SK-N-SH (cell line): ENCODE results near the gene IQGAP1. TPM values are rescaled to one million over a fixed set of nuclear protein-coding genes. Genes with fewer than 3 reads are reported as not detected.

Source experiments
- CTCF ChIA-PET: fragments of 300-600, 350-600 bp; formaldehyde crosslinking; extraction: SDS; loops from one replicate; lab custom pipeline; 2021; lab: Yijun Ruan, JAX
- POLR2A ChIA-PET: fragments of 350-600 bp; sonication (Branson Sonifier 250); formaldehyde crosslinking; extraction: SDS; loops from one replicate; lab custom pipeline; 2020; ENCODE audit warnings: antibody characterized with exemption, inconsistent platforms; lab: Yijun Ruan, JAX
- DNase-seq: peaks from one replicate; pipeline ENCODE4 v3.0.0; 2012
- H2AFZ ChIP-seq: fragments of 200-600 bp; sonication (generic); 2 replicates; pipeline ENCODE4 v1.8.1; 2016; ENCODE audit warnings: antibody characterized with exemption, mild to moderate bottlenecking, low read depth
- H3F3A ChIP-seq: fragments of 200-600 bp; sonication (generic); replicated peaks from 2 replicates; pipeline ENCODE3; 2016; ENCODE audit warnings: antibody characterized with exemption, mild to moderate bottlenecking; ENCODE audit not compliant: insufficient read depth
- H3K27ac ChIP-seq, 2 experiments: fragments of 200-500 bp in 1 of 2; fragments of 200-600 bp in 1 of 2; sonication (Bioruptor generic) in 1 of 2; sonication (generic), shearing (Covaris generic) in 1 of 2; 2 replicates each; pipeline versions ENCODE4 v1.5.1 to v1.6.1; 2014 to 2016; ENCODE audit warnings: low read depth in 2 of 2, inconsistent platforms in 1 of 2, low read length in 1 of 2, mild to moderate bottlenecking in 1 of 2, mixed read lengths in 1 of 2
- H3K27me3 ChIP-seq: fragments of 200-600 bp; sonication (generic), shearing (Covaris generic); 2 replicates; pipeline ENCODE4 v1.6.1; 2016; ENCODE audit warnings: mixed run types; ENCODE audit not compliant: insufficient read depth
- H3K36me3 ChIP-seq, 2 experiments: fragments of 200-500 bp in 1 of 2; fragments of 200-600 bp in 1 of 2; sonication (Bioruptor generic) in 1 of 2; sonication (generic) in 1 of 2; replicated peaks in 1 of 2; 2 replicates each; pipeline versions ENCODE3 to v1.5.1; 2014 to 2016; ENCODE audit warnings: low read length in 1 of 2, mild to moderate bottlenecking in 1 of 2; ENCODE audit not compliant: insufficient read depth in 2 of 2, control insufficient read depth in 1 of 2
- H3K4me1 ChIP-seq, 2 experiments: fragments of 200-500 bp in 1 of 2; fragments of 200-600 bp in 1 of 2; sonication (Bioruptor generic) in 1 of 2; sonication (generic), shearing (Covaris generic) in 1 of 2; 2 replicates each; pipeline versions ENCODE4 v1.5.1 to v1.6.1; 2014 to 2016; ENCODE audit warnings: low read depth in 1 of 2, low read length in 1 of 2, mixed run types in 1 of 2; ENCODE audit not compliant: insufficient read depth in 2 of 2, control insufficient read depth in 1 of 2
- H3K4me2 ChIP-seq: fragments of 200-600 bp; sonication (generic), shearing (Covaris generic); 2 replicates; pipeline ENCODE4 v1.6.1; 2017; ENCODE audit warnings: mixed run types
- H3K4me3 ChIP-seq, 2 experiments: fragments of 200-500 bp in 1 of 2; fragments of 200-600 bp in 1 of 2; sonication (Bioruptor generic) in 1 of 2; sonication (generic), shearing (Covaris generic) in 1 of 2; 2 replicates each; pipeline versions ENCODE4 v1.5.1 to v1.8.1; 2014 to 2016; ENCODE audit warnings: low read depth in 2 of 2, inconsistent platforms in 1 of 2, low read length in 1 of 2, mild to moderate bottlenecking in 1 of 2, mixed read lengths in 1 of 2, moderate library complexity in 1 of 2
- H3K79me2 ChIP-seq: fragments of 200-600 bp; sonication (generic); 2 replicates; pipeline ENCODE4 v1.8.1; 2017; ENCODE audit warnings: mild to moderate bottlenecking; ENCODE audit not compliant: insufficient read depth
- H3K9ac ChIP-seq: fragments of 200-600 bp; sonication (generic); 2 replicates; pipeline ENCODE4 v1.6.1; 2017; ENCODE audit warnings: mixed run types
- H3K9me2 ChIP-seq: fragments of 200-600 bp; sonication (generic); 2 replicates; pipeline ENCODE4 v1.6.1; 2017; ENCODE audit warnings: mixed run types
- H3K9me3 ChIP-seq: fragments of 200-600 bp; sonication (generic); 2 replicates; pipeline ENCODE4 v1.6.1; 2017; ENCODE audit warnings: mixed run types, mild to moderate bottlenecking, moderate library complexity
- H4K20me1 ChIP-seq: fragments of 200-600 bp; sonication (generic); 2 replicates; pipeline ENCODE4 v1.6.1; 2017; ENCODE audit warnings: mild to moderate bottlenecking, mixed run types; ENCODE audit not compliant: insufficient read depth
- CTCF ChIP-seq: fragments of 200-600 bp; sonication (generic); IDR thresholded peaks from 2 replicates; pipeline ENCODE4 v1.6.1; 2017; ENCODE audit warnings: antibody characterized with exemption, mild to moderate bottlenecking, moderate library complexity
- ELF1 ChIP-seq: IDR thresholded peaks from 2 replicates; pipeline ENCODE4 v1.4.0; 2012
- EZH2phosphoT487 ChIP-seq: fragments of 200-600 bp; sonication (generic); IDR thresholded peaks from 2 replicates; pipeline ENCODE4 v1.6.1; 2017; ENCODE audit warnings: low read depth, mixed run types, mild to moderate bottlenecking, antibody characterized with exemption, moderate library complexity, borderline replicate concordance
- FOXJ3 ChIP-seq: sonication (generic); formaldehyde crosslinking; IDR thresholded peaks from 2 replicates; pipeline ENCODE4 v1.5.1; 2020; ENCODE audit warnings: mild to moderate bottlenecking, missing genetic modification reagents
- GABPA ChIP-seq: IDR thresholded peaks from 2 replicates; pipeline ENCODE4 v1.4.0; 2012; ENCODE audit warnings: low read depth, mild to moderate bottlenecking
- GATA2 ChIP-seq: sonication (generic); formaldehyde crosslinking; IDR thresholded peaks from 2 replicates; pipeline ENCODE4 v1.5.0; 2020; ENCODE audit warnings: mild to moderate bottlenecking, missing genetic modification reagents
- JUND ChIP-seq: IDR thresholded peaks from 2 replicates; pipeline ENCODE4 v1.4.0; 2012
- MEF2A ChIP-seq: IDR thresholded peaks from 2 replicates; pipeline ENCODE4 v1.4.0; 2012; ENCODE audit warnings: low read depth, borderline replicate concordance
- MXI1 ChIP-seq: IDR thresholded peaks from 2 replicates; pipeline ENCODE4 v1.6.1; 2012; ENCODE audit warnings: mild to moderate bottlenecking, low read depth, low read length, improper control_type of control experiment
- POLR2AphosphoS5 ChIP-seq: IDR thresholded peaks from 2 replicates; pipeline ENCODE4 v1.6.1; 2012; ENCODE audit warnings: low read depth, low read length
- RCOR1 ChIP-seq: fragments of 150-350 bp; IDR thresholded peaks from 2 replicates; pipeline ENCODE4 v1.6.1; 2017; ENCODE audit warnings: antibody characterized with exemption, low read length
- RFX5 ChIP-seq: IDR thresholded peaks from 2 replicates; pipeline ENCODE4 v1.6.1; 2012; ENCODE audit warnings: mild to moderate bottlenecking, improper control_type of control experiment, low read length
- RXRA ChIP-seq: IDR thresholded peaks from 2 replicates; pipeline ENCODE4 v1.4.0; 2012; ENCODE audit warnings: low read depth, mild to moderate bottlenecking, borderline replicate concordance
- TAF1 ChIP-seq: IDR thresholded peaks from 2 replicates; pipeline ENCODE4 v1.6.1; 2012; ENCODE audit warnings: low read depth, mild to moderate bottlenecking, low read length, moderate library complexity, borderline replicate concordance
- TEAD4 ChIP-seq: IDR thresholded peaks from 2 replicates; pipeline ENCODE4 v1.4.0; 2012; ENCODE audit warnings: mild to moderate bottlenecking, borderline replicate concordance; ENCODE audit not compliant: insufficient read depth
- ZBTB33 ChIP-seq: IDR thresholded peaks from 2 replicates; pipeline ENCODE4 v1.4.0; 2012; ENCODE audit warnings: low read depth, borderline replicate concordance
- WGBS: methylation state at CpG from one replicate; pipeline ENCODE4 v1.1.6; 2017; ENCODE audit warnings: low lambda C conversion rate; 5-methylcytosine and 5-hydroxymethylcytosine counted together
- polyA plus RNA-seq, 3 experiments: library from polyadenylated mRNA; depleted of rRNA; stranded (reverse); fragments of >200 nt; gene quantifications; 2 replicates each; pipeline ENCODE4 v1.2.3, GENCODE V29; 2012
- TF ChIP-seq, protein P1 (sequence below): IDR thresholded peaks from 2 replicates; pipeline ENCODE4 v1.6.1; 2012; ENCODE audit warnings: mild to moderate bottlenecking, low read depth, low read length, moderate library complexity
- TF ChIP-seq, protein P2 (sequence below): IDR thresholded peaks from 2 replicates; pipeline ENCODE4 v1.4.0; 2012; ENCODE audit warnings: low read depth
- TF ChIP-seq, protein P3 (sequence below): IDR thresholded peaks from 2 replicates; pipeline ENCODE4 v1.4.0; 2012; ENCODE audit warnings: low read depth, borderline replicate concordance

Gene IQGAP1
- polyA plus RNA-seq, 1 of the 3 experiments (the other 2 are of a cell fraction): 56.5 TPM

- Histone ChIP-seq H3K9me3 (no peaks in the 10 kb centered on the region), H3K9me2 (no peaks in the 10 kb centered on the region), H3K36me3 (peaks cover 63 to 97% of the 10 kb centered on the region in 2 experiments), H3K9ac (no peak overlapping the region), H3K27me3 (no peaks in the 10 kb centered on the region), H2AFZ (no peak overlapping the region), H3K79me2 (peaks cover 7% of the 10 kb centered on the region; the same call in 1 of the 2 replicates), H4K20me1 (no peaks in the 10 kb centered on the region), H3F3A (peaks cover 11% of the 10 kb centered on the region), H3K27ac (no peak overlapping the region), H3K4me1 (no peaks in the 10 kb centered on the region), H3K4me2 (no peak overlapping the region), H3K4me3 (no peak overlapping the region)
- no peak for TF ChIP-seq JUND
- no peak for TF ChIP-seq TAF1
- TF ChIP-seq ELF1: no peak
- TF ChIP-seq MXI1: no peak
- ChIA-PET POLR2A (no interaction called here), CTCF (interaction anchor here (1.1 to 3.8 kb wide), 6 partner anchors 7 to 397 kb away, joined by 3 to 17 read pairs (median 4); no protein-coding TSS in a partner anchor)
- WGBS: 85% methylated on average over 1 of the region's 1 CpG
- no peak for DNase-seq
These were observed 101.5 kb downstream of the IQGAP1 start for GRCh38 chr15:90489514-90489913.

DNA sequence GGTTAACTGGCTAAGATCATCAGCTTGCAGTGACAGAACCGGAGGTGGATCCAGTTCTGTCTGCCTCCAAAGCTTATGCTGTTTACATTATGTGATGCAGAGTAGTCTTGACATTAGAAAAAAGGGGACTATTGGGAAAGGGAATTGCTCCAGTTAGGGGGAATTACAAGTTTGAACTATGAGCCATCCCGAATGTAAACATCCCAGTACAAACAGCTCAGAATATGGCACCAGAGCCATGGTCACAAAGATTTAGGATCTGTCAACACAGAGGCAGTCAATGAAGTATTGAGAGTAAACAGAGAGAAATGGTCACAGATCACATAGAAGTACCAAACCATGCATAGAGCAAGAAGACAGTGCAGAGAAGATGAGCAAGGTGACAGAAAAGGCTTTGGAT, 101.9 kb downstream of the IQGAP1 start:
- ChIA-PET POLR2A (no interaction called here), CTCF (interaction anchor here (1.1 to 3.8 kb wide), 6 partner anchors 8 to 396 kb away, joined by 3 to 17 read pairs (median 4); no protein-coding TSS in a partner anchor)
- H3K79me2 ChIP-seq: peaks cover 3% of the 10 kb centered on the region; the same call in 1 of the 2 replicates
- peaks cover 14% of the 10 kb centered on the region for H3F3A ChIP-seq
- no peak overlapping the region for H3K27ac ChIP-seq
- H4K20me1 ChIP-seq: no peaks in the 10 kb centered on the region
- H3K9ac ChIP-seq: no peak overlapping the region
- DNase-seq: no peak
- H3K27me3 ChIP-seq: no peaks in the 10 kb centered on the region
- WGBS: 96% methylated on average over 2 of the region's 2 CpGs
- H3K4me1 ChIP-seq: no peaks in the 10 kb centered on the region
- H3K4me2 ChIP-seq: no peak overlapping the region
- H3K4me3 ChIP-seq: no peak overlapping the region
- H3K9me2 ChIP-seq: no peaks in the 10 kb centered on the region
- H3K9me3 ChIP-seq: no peaks in the 10 kb centered on the region
- TF ChIP-seq TEAD4 (no peak), MXI1 (no peak), GABPA (no peak), RXRA (no peak), EZH2phosphoT487 (no peak), POLR2AphosphoS5 (no peak), GATA2 (CRISPR knock-in tag) (no peak), FOXJ3 (no peak), CTCF (no peak), ZBTB33 (no peak), RCOR1 (no peak), MEF2A (no peak), RFX5 (no peak)
- TF ChIP-seq, protein P1, sequence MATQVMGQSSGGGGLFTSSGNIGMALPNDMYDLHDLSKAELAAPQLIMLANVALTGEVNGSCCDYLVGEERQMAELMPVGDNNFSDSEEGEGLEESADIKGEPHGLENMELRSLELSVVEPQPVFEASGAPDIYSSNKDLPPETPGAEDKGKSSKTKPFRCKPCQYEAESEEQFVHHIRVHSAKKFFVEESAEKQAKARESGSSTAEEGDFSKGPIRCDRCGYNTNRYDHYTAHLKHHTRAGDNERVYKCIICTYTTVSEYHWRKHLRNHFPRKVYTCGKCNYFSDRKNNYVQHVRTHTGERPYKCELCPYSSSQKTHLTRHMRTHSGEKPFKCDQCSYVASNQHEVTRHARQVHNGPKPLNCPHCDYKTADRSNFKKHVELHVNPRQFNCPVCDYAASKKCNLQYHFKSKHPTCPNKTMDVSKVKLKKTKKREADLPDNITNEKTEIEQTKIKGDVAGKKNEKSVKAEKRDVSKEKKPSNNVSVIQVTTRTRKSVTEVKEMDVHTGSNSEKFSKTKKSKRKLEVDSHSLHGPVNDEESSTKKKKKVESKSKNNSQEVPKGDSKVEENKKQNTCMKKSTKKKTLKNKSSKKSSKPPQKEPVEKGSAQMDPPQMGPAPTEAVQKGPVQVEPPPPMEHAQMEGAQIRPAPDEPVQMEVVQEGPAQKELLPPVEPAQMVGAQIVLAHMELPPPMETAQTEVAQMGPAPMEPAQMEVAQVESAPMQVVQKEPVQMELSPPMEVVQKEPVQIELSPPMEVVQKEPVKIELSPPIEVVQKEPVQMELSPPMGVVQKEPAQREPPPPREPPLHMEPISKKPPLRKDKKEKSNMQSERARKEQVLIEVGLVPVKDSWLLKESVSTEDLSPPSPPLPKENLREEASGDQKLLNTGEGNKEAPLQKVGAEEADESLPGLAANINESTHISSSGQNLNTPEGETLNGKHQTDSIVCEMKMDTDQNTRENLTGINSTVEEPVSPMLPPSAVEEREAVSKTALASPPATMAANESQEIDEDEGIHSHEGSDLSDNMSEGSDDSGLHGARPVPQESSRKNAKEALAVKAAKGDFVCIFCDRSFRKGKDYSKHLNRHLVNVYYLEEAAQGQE: no peak
- TF ChIP-seq, protein P2, sequence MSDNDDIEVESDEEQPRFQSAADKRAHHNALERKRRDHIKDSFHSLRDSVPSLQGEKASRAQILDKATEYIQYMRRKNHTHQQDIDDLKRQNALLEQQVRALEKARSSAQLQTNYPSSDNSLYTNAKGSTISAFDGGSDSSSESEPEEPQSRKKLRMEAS: no peak
- TF ChIP-seq, protein P3, sequence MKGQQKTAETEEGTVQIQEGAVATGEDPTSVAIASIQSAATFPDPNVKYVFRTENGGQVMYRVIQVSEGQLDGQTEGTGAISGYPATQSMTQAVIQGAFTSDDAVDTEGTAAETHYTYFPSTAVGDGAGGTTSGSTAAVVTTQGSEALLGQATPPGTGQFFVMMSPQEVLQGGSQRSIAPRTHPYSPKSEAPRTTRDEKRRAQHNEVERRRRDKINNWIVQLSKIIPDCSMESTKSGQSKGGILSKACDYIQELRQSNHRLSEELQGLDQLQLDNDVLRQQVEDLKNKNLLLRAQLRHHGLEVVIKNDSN: no peak
- H3K36me3 ChIP-seq: peaks cover 65 to 96% of the 10 kb centered on the region in 2 experiments
- no peak overlapping the region for H2AFZ ChIP-seq
